ENCODE measurements around the gene OR2A7.
"Not testable (repeated sequence)": the region's sequence is repeated elsewhere in the genome, so short reads cannot be mapped to it uniquely, and the experiment has no call there.

The OR2A7 gene

GRCh38 chr7:144252307-144252706 is 12.3 kb downstream of the OR2A7 start:
- not testable (repeated sequence) for H3K27me3 ChIP-seq (ENCODE audit: insufficient read depth, low read length); H3K79me2 ChIP-seq (ENCODE audit: control insufficient read depth, insufficient read depth, low read length, unreplicated experiment); H3K27ac ChIP-seq (ENCODE audit: low read depth, low read length); H2AFZ ChIP-seq (ENCODE audit: low read length, unreplicated experiment); H3K4me3 ChIP-seq (ENCODE audit: low read depth, low read length); H3K36me3 ChIP-seq (ENCODE audit: insufficient read depth, low read length); H3K4me1 ChIP-seq (ENCODE audit: control insufficient read depth, insufficient read depth, low read length, unreplicated experiment)

- not testable (repeated sequence) for H3K36me3 ChIP-seq (ENCODE audit: insufficient read depth, low read length); H3K79me2 ChIP-seq (ENCODE audit: control insufficient read depth, insufficient read depth, low read length, unreplicated experiment); H3K27ac ChIP-seq (ENCODE audit: low read depth, low read length); H3K4me1 ChIP-seq (ENCODE audit: control insufficient read depth, insufficient read depth, low read length, unreplicated experiment); H3K27me3 ChIP-seq (ENCODE audit: insufficient read depth, low read length); H3K4me3 ChIP-seq (ENCODE audit: low read depth, low read length); H2AFZ ChIP-seq (ENCODE audit: low read length, unreplicated experiment)
Measured at GRCh38 chr7:144247674-144248330, 16.8 kb downstream of the OR2A7 start.

- H3K36me3 ChIP-seq (ENCODE audit: insufficient read depth, low read length); H2AFZ ChIP-seq (ENCODE audit: low read length, unreplicated experiment); H3K27ac ChIP-seq (ENCODE audit: low read depth, low read length): not testable (repeated sequence)
Measured at GRCh38 chr7:144246967-144247366, 17.6 kb downstream of the OR2A7 start.

GRCh38 chr7:144245372-144245771 is 19.2 kb downstream of the OR2A7 start:
- H3K36me3 ChIP-seq (ENCODE audit: insufficient read depth, low read length); H3K4me1 ChIP-seq (ENCODE audit: control insufficient read depth, insufficient read depth, low read length, unreplicated experiment); H3K4me3 ChIP-seq (ENCODE audit: low read depth, low read length); H2AFZ ChIP-seq (ENCODE audit: low read length, unreplicated experiment); H3K27me3 ChIP-seq (ENCODE audit: insufficient read depth, low read length); H3K27ac ChIP-seq (ENCODE audit: low read depth, low read length); H3K79me2 ChIP-seq (ENCODE audit: control insufficient read depth, insufficient read depth, low read length, unreplicated experiment): not testable (repeated sequence)

More at GRCh38 chr7:144246967-144247366, 17.6 kb downstream of the OR2A7 start:
- H3K4me1 ChIP-seq (ENCODE audit: control insufficient read depth, insufficient read depth, low read length, unreplicated experiment); H3K27me3 ChIP-seq (ENCODE audit: insufficient read depth, low read length); H3K4me3 ChIP-seq (ENCODE audit: low read depth, low read length); H3K79me2 ChIP-seq (ENCODE audit: control insufficient read depth, insufficient read depth, low read length, unreplicated experiment): not testable (repeated sequence)

GRCh38 chr7:144239365-144239764 is 25.2 kb downstream of the OR2A7 start, which contains the start of gene OR2A42:
Gene OR2A42 (minus strand): TSS chr7:144239605. CDS start chr7:144232843, 6,762 bp downstream.
- not testable (repeated sequence) for H2AFZ ChIP-seq (ENCODE audit: low read length, unreplicated experiment)

GRCh38 chr7:144238530-144239082 is 26.0 kb downstream of the OR2A7 start:
- not testable (repeated sequence) for H2AFZ ChIP-seq (ENCODE audit: low read length, unreplicated experiment); H3K27me3 ChIP-seq (ENCODE audit: insufficient read depth, low read length); H3K36me3 ChIP-seq (ENCODE audit: insufficient read depth, low read length); H3K79me2 ChIP-seq (ENCODE audit: control insufficient read depth, insufficient read depth, low read length, unreplicated experiment); H3K27ac ChIP-seq (ENCODE audit: low read depth, low read length); H3K4me3 ChIP-seq (ENCODE audit: low read depth, low read length); H3K4me1 ChIP-seq (ENCODE audit: control insufficient read depth, insufficient read depth, low read length, unreplicated experiment)

More at GRCh38 chr7:144239365-144239764, 25.2 kb downstream of the OR2A7 start, which contains the start of gene OR2A42:
- H3K79me2 ChIP-seq (ENCODE audit: control insufficient read depth, insufficient read depth, low read length, unreplicated experiment); H3K36me3 ChIP-seq (ENCODE audit: insufficient read depth, low read length); H3K27me3 ChIP-seq (ENCODE audit: insufficient read depth, low read length); H3K27ac ChIP-seq (ENCODE audit: low read depth, low read length); H3K4me3 ChIP-seq (ENCODE audit: low read depth, low read length); H3K4me1 ChIP-seq (ENCODE audit: control insufficient read depth, insufficient read depth, low read length, unreplicated experiment): not testable (repeated sequence)

- H3K4me1 ChIP-seq (ENCODE audit: control insufficient read depth, insufficient read depth, low read length, unreplicated experiment); H3K27me3 ChIP-seq (ENCODE audit: insufficient read depth, low read length); H2AFZ ChIP-seq (ENCODE audit: low read length, unreplicated experiment); H3K36me3 ChIP-seq (ENCODE audit: insufficient read depth, low read length); H3K4me3 ChIP-seq (ENCODE audit: low read depth, low read length); H3K79me2 ChIP-seq (ENCODE audit: control insufficient read depth, insufficient read depth, low read length, unreplicated experiment); H3K27ac ChIP-seq (ENCODE audit: low read depth, low read length): not testable (repeated sequence)
Measured at GRCh38 chr7:144233039-144233438, 31.6 kb downstream of the OR2A7 start.

- H3K36me3 ChIP-seq (ENCODE audit: insufficient read depth, low read length); H2AFZ ChIP-seq (ENCODE audit: low read length, unreplicated experiment); H3K27me3 ChIP-seq (ENCODE audit: insufficient read depth, low read length); H3K79me2 ChIP-seq (ENCODE audit: control insufficient read depth, insufficient read depth, low read length, unreplicated experiment); H3K4me3 ChIP-seq (ENCODE audit: low read depth, low read length); H3K4me1 ChIP-seq (ENCODE audit: control insufficient read depth, insufficient read depth, low read length, unreplicated experiment); H3K27ac ChIP-seq (ENCODE audit: low read depth, low read length): not testable (repeated sequence)
Measured at GRCh38 chr7:144231027-144231426, 33.6 kb downstream of the OR2A7 start.

GRCh38 chr7:144228810-144229209 is 35.8 kb downstream of the OR2A7 start:
- H2AFZ ChIP-seq (ENCODE audit: low read length, unreplicated experiment); H3K27ac ChIP-seq (ENCODE audit: low read depth, low read length); H3K4me3 ChIP-seq (ENCODE audit: low read depth, low read length); H3K36me3 ChIP-seq (ENCODE audit: insufficient read depth, low read length); H3K79me2 ChIP-seq (ENCODE audit: control insufficient read depth, insufficient read depth, low read length, unreplicated experiment); H3K4me1 ChIP-seq (ENCODE audit: control insufficient read depth, insufficient read depth, low read length, unreplicated experiment); H3K27me3 ChIP-seq (ENCODE audit: insufficient read depth, low read length): not testable (repeated sequence)

- not testable (repeated sequence) for H3K27me3 ChIP-seq (ENCODE audit: insufficient read depth, low read length); H3K36me3 ChIP-seq (ENCODE audit: insufficient read depth, low read length); H3K4me1 ChIP-seq (ENCODE audit: control insufficient read depth, insufficient read depth, low read length, unreplicated experiment); H3K4me3 ChIP-seq (ENCODE audit: low read depth, low read length); H2AFZ ChIP-seq (ENCODE audit: low read length, unreplicated experiment); H3K79me2 ChIP-seq (ENCODE audit: control insufficient read depth, insufficient read depth, low read length, unreplicated experiment); H3K27ac ChIP-seq (ENCODE audit: low read depth, low read length)
Measured at GRCh38 chr7:144226866-144227265, 37.7 kb downstream of the OR2A7 start.

- H3K79me2 ChIP-seq (ENCODE audit: control insufficient read depth, insufficient read depth, low read length, unreplicated experiment); H3K4me1 ChIP-seq (ENCODE audit: control insufficient read depth, insufficient read depth, low read length, unreplicated experiment); H3K4me3 ChIP-seq (ENCODE audit: low read depth, low read length); H3K36me3 ChIP-seq (ENCODE audit: insufficient read depth, low read length); H2AFZ ChIP-seq (ENCODE audit: low read length, unreplicated experiment); H3K27me3 ChIP-seq (ENCODE audit: insufficient read depth, low read length); H3K27ac ChIP-seq (ENCODE audit: low read depth, low read length): not testable (repeated sequence)
Measured at GRCh38 chr7:144223675-144224074, 40.9 kb downstream of the OR2A7 start.
